Amygdala (tissue), 56 donors: ENCODE data around the gene SEC63.

Experiments
- DNase-seq, 56 donors: peaks; one replicate each; lab custom pipeline; 2025; lab: John Stamatoyannopoulos, UW

The SEC63 gene

DNA sequence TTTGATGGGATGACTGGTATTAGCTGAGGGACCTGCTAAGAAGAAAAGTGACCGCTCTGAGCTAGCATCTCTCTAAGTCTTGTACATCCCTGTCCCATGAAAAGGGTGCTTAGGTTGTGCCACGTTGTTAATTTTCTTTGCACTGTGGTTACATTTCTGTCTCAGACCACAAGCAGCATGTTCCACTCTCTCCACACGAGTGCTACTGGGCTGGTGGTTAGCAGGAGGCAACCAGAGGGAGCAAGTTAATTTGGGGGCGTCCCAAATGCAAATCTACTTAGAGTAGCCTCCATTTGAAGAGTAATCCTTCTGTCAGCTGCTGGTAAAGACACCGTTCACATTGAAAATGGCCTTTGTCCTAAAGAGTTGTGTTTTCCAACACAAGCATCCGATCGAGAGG, 130.5 kb downstream of the SEC63 start:
- DNase-seq, result no peak

GRCh38 chr6:107823047-107823557, 134.9 kb downstream of the SEC63 start:
- DNase-seq, result no peak

- no peak for DNase-seq
Measured at GRCh38 chr6:107822176-107823046, 135.6 kb downstream of the SEC63 start.

DNA sequence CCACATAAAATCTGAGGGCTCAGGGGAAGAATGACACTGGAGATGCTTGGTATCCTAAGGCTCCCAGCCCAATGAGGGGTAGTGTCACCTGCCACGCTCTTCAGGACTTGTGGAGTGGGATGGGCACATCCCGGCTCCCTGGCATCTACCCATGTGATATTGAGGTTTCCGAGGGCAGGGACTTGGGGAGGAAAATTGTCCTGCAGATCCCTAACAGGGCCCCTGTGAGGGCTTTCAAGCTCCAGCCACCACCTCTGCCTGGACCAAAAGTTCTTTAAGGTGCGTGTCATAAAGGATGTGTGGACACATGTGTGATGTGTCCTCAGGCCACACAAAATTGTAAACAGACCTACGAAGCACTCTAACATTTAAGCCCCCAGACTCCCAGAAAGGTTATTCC, 136.4 kb downstream of the SEC63 start:
- no peak for DNase-seq

GRCh38 chr6:107820338-107821261, 137.4 kb downstream of the SEC63 start:
- DNase-seq, result peak in 4 of 56 donors; percentile 25 to 50 (median 32)

GRCh38 chr6:107819964-107820337, 138.1 kb downstream of the SEC63 start:
- DNase-seq, result no peak

DNA sequence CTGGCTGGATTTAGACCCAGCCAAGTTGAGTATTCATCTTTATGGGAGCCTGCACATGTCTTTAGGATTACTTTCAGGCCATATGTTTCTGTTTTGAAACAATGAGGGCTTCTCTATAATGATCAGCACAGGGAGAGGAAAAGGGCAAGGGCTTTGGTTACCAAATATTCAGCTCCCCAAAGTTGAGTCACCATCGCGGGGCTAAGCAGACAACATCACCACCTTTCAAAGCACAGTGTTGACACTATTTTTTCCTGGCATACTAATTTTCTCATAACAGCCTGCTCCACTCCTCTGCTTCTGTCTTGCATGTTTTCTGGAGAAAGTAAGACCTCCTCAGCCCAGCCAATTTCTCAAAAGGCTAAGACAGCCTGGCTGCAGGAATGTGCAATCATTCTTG, 138.8 kb downstream of the SEC63 start:
- no peak for DNase-seq

DNA sequence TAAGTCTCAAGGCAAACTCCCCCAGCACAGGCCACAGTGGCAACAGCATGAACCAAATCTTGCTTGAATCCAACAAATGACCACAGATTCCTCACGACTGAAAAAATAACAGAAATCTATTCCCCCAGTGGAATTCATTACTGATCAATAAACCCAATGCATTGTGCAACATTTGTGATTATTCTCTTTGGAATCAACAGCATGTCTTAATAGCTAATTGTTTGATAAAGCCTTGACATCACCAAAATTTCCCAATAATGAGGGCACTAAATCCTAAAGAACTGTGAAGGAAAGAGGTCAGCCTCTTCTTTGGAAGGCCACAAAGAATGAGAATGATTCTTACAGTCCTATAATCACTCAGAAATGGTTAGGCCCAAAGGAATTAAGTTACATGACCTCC, 139.7 kb downstream of the SEC63 start:
- no peak for DNase-seq

DNA sequence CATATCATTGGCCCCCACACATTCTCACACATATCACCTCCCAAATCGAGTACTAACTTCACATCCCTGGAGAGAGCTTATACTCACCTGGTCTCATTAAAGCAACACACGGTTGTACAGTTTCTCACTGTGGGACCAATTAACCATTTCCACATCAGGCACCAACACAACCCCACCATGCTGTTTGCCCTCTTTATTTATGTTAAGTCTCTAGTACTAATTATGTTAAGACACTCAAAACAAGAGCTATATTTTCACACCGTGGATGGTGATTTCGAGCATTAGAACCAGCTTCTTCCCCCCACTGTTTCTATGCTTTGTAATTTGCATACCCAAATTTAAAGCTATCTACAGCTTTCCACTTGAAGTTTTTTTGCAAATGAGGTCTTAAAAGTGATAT, 140.2 kb downstream of the SEC63 start:
- DNase-seq, result no peak
